Lower lobe of right lung (tissue), 2 donors: ENCODE measurements around the gene CHMP6. TPM values are rescaled to one million over a fixed set of nuclear protein-coding genes. Genes with fewer than 3 reads are reported as not detected.
A peak's percentile ranks its signal among the peaks of the same experiment; 100 is the strongest.

Source experiments
- ATAC-seq, 2 donors: fragments of 200-7000 bp; cut with Tn5 transposase; one replicate each; pipeline ENCODE4 v1.9.1; 2020 to 2022; ENCODE audit warnings: mild to moderate bottlenecking in 2 of 2, moderate library complexity in 2 of 2
- DNase-seq: peaks from one replicate; pipeline ENCODE4 v3.0.0-alpha.2; 2020
- H3K27ac ChIP-seq: fragments of 200-600 bp; one replicate; pipeline ENCODE4 v1.8.0; 2022
- H3K27me3 ChIP-seq: fragments of 200-600 bp; one replicate; pipeline ENCODE4 v1.8.0; 2022; ENCODE audit warnings: low read depth
- H3K36me3 ChIP-seq: fragments of 200-600 bp; one replicate; pipeline ENCODE4 v1.8.0; 2022; ENCODE audit warnings: mild to moderate bottlenecking
- H3K4me1 ChIP-seq: fragments of 200-600 bp; one replicate; pipeline ENCODE4 v1.8.0; 2022
- H3K4me3 ChIP-seq: fragments of 200-600 bp; one replicate; pipeline ENCODE4 v1.8.0; 2022; ENCODE audit warnings: mild to moderate bottlenecking
- H3K9me3 ChIP-seq: fragments of 200-600 bp; one replicate; pipeline ENCODE4 v1.8.0; 2022
- CTCF ChIP-seq: fragments of 200-600 bp; IDR thresholded peaks from one replicate; pipeline ENCODE4 v1.8.0; 2022; ENCODE audit warnings: antibody characterized with exemption, mild to moderate bottlenecking
- intact Hi-C: fragments of 100-400 bp; cut with DNase I; formaldehyde crosslinking; loops from one replicate; pipeline ENCODE4 v1.11.0; 2022
- total RNA-seq: library from RNA; stranded (reverse); fragmentation: NEBNext Ultra II Directional; extraction: Animal tissue kit (Norgen Biotek cat#: 25700); gene quantifications from one replicate; pipeline ENCODE4 v1.2.1, GENCODE V29; 2021
- donor health status: DM: no; HTN: yes; CAD: no; lungs with severe emphysema.

The CHMP6 gene
- total RNA-seq, 1 donor from 2014 or later, result 28.8 TPM

DNA sequence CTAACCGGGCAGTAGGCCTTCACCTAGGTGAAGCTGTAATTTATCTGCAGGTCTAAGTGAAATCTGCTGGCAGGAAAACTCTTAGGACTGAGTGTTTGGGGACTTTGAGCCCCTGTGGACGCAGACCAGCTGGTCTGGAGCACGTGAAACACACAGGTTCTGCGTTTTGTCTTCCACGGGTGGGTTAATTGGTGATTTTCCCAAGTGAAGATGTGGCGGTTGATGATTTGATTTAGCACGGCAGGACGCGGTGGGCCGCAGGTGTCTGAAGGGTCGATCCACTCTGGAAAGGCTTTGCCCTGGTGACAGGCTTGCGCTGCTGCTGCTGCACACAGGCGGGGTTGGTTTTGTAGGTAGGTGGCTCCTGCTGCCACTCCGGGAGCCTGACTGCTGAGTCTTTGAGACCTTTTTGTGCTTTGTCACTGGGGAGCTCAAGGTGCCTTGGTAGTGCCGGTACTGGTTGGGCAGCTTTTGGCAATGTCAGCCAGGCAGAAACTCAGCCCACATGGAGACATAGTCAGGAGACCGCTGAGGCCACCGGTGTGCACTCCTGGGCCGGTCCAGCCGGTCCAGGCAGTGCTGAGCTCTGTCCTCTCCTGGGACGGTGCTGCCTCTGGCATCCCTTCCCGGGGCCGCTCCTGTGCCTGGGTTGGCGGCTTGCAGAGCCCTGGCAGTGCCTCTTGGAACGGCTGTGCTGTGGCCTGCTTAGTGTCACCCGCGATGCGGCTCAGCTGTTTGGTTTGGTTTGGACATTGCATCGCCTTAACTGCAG, 45.6 kb downstream of the CHMP6 start:
- peaks cover 83% of the 10 kb centered on the region for H3K4me1 ChIP-seq
- DNase-seq (peak; percentile 88), ATAC-seq (peak; percentile 66 to 73)
- TF ChIP-seq CTCF, result no peak
- H3K36me3 ChIP-seq, result peaks cover 11% of the 10 kb centered on the region
- intact Hi-C loops, result no loop called here
- peak overlapping the region; percentile 71 for H3K27ac ChIP-seq
- no peaks in the 10 kb centered on the region for H3K9me3 ChIP-seq
- no peaks in the 10 kb centered on the region for H3K27me3 ChIP-seq
- H3K4me3 ChIP-seq, result peak overlapping the region; percentile 62

- peaks cover 7% of the 10 kb centered on the region for H3K36me3 ChIP-seq
- no peak for DNase-seq
- no peak for ATAC-seq
- H3K9me3 ChIP-seq, result no peaks in the 10 kb centered on the region
- intact Hi-C loops, result no loop called here
- H3K27ac ChIP-seq, result peak overlapping the region; percentile 71
- no peaks in the 10 kb centered on the region for H3K27me3 ChIP-seq
- TF ChIP-seq CTCF, result no peak
- H3K4me3 ChIP-seq, result peak overlapping the region; percentile 62
- peaks cover 83% of the 10 kb centered on the region for H3K4me1 ChIP-seq
Measured at GRCh38 chr17:81037798-81038733, 46.4 kb downstream of the CHMP6 start.

- no peak for TF ChIP-seq CTCF
- DNase-seq (no peak), ATAC-seq (no peak)
- H3K4me3 ChIP-seq, result no peak overlapping the region
- H3K27ac ChIP-seq, result peak overlapping the region; percentile 71
- no peaks in the 10 kb centered on the region for H3K27me3 ChIP-seq
- H3K4me1 ChIP-seq, result peaks cover 83% of the 10 kb centered on the region
- intact Hi-C loops, result no loop called here
- H3K9me3 ChIP-seq, result no peaks in the 10 kb centered on the region
- H3K36me3 ChIP-seq, result peaks cover 7% of the 10 kb centered on the region
Measured at GRCh38 chr17:81039096-81039495, 47.5 kb downstream of the CHMP6 start.

- Histone ChIP-seq H3K9me3 (no peaks in the 10 kb centered on the region), H3K27me3 (no peaks in the 10 kb centered on the region), H3K36me3 (peaks cover 7% of the 10 kb centered on the region), H3K4me3 (peak overlapping the region; percentile 1), H3K4me1 (peaks cover 92% of the 10 kb centered on the region), H3K27ac (peak overlapping the region; percentile 56)
- no peak for DNase-seq
- no peak for ATAC-seq
- intact Hi-C loops, result no loop called here
- TF ChIP-seq CTCF, result no peak
Measured at GRCh38 chr17:81039854-81040758, 48.5 kb downstream of the CHMP6 start.

- intact Hi-C loops, result no loop called here
- DNase-seq, result no peak
- Histone ChIP-seq H3K36me3 (peaks cover 7% of the 10 kb centered on the region), H3K4me3 (no peak overlapping the region), H3K4me1 (peaks cover 99% of the 10 kb centered on the region), H3K27me3 (no peaks in the 10 kb centered on the region), H3K9me3 (no peaks in the 10 kb centered on the region), H3K27ac (peak overlapping the region; percentile 56)
- no peak for ATAC-seq
- peak; percentile 43 for TF ChIP-seq CTCF
Measured at GRCh38 chr17:81040791-81041337, 49.2 kb downstream of the CHMP6 start.
